Liver (tissue), 9 donors: ENCODE results near the gene CSH2. TPM values are rescaled to one million over a fixed set of nuclear protein-coding genes. Genes with fewer than 3 reads are reported as not detected.

Experiments
- DNase-seq: peaks from one replicate; pipeline ENCODE4 v3.0.0-alpha.2; 2017; ENCODE audit warnings: low spot score
- H3K27ac ChIP-seq, 2 donors: one replicate each; pipeline ENCODE4 v1.7.0; 2013; ENCODE audit warnings: inconsistent platforms in 2 of 2, low read length in 2 of 2, control low read depth in 1 of 2, low read depth in 1 of 2, mild to moderate bottlenecking in 1 of 2
- H3K27me3 ChIP-seq, 4 donors: one replicate each; pipeline versions ENCODE4 v1.6.1 to v1.7.0; 2013; ENCODE audit warnings: low read length in 3 of 4, inconsistent platforms in 1 of 4, mild to moderate bottlenecking in 1 of 4, moderate library complexity in 1 of 4; ENCODE audit not compliant: control insufficient read depth in 4 of 4, insufficient read depth in 4 of 4
- H3K36me3 ChIP-seq, 4 donors: one replicate each; pipeline versions ENCODE4 v1.6.1 to v1.7.0; 2013; ENCODE audit warnings: low read length in 3 of 4, mild to moderate bottlenecking in 3 of 4, low read depth in 1 of 4, moderate library complexity in 1 of 4; ENCODE audit not compliant: control insufficient read depth in 4 of 4, insufficient read depth in 3 of 4
- H3K4me1 ChIP-seq, 4 donors: one replicate each; pipeline versions ENCODE4 v1.6.1 to v1.7.0; 2013; ENCODE audit warnings: low read length in 3 of 4, mild to moderate bottlenecking in 3 of 4, moderate library complexity in 1 of 4; ENCODE audit not compliant: control insufficient read depth in 4 of 4, insufficient read depth in 4 of 4
- H3K4me3 ChIP-seq, 3 donors: one replicate each; pipeline versions ENCODE4 v1.6.1 to v1.7.0; 2013; ENCODE audit warnings: low read length in 3 of 3, control low read depth in 1 of 3, low read depth in 1 of 3, mild to moderate bottlenecking in 1 of 3
- H3K9ac ChIP-seq, 2 donors: one replicate each; pipeline ENCODE4 v1.7.0; 2013; ENCODE audit warnings: low read length in 2 of 2, mild to moderate bottlenecking in 2 of 2, moderate library complexity in 2 of 2, control low read depth in 1 of 2, low read depth in 1 of 2
- H3K9me3 ChIP-seq, 4 donors: one replicate each; pipeline versions ENCODE4 v1.6.1 to v1.7.0; 2013; ENCODE audit warnings: low read length in 3 of 4; ENCODE audit not compliant: control insufficient read depth in 4 of 4
- EGR1 ChIP-seq, 2 donors: IDR thresholded peaks; 2 replicates each; pipeline ENCODE4 v1.6.1; 2016 to 2018; ENCODE audit warnings: antibody characterized with exemption in 2 of 2, low read depth in 2 of 2
- FOXA1 ChIP-seq: IDR thresholded peaks from 2 replicates; pipeline ENCODE4 v1.6.1; 2016; ENCODE audit warnings: antibody characterized with exemption
- GABPA ChIP-seq, 2 donors: IDR thresholded peaks in 1 of 2; conservative IDR thresholded peaks in 1 of 2; 2 replicates each; pipeline ENCODE4 v1.6.1; 2016; ENCODE audit warnings: antibody characterized with exemption in 2 of 2, mild to moderate bottlenecking in 1 of 2, moderate library complexity in 1 of 2
- HNF4A ChIP-seq, 2 donors: conservative IDR thresholded peaks; 2 replicates each; pipeline ENCODE4 v1.6.1; 2016; ENCODE audit warnings: antibody characterized with exemption in 2 of 2, mild to moderate bottlenecking in 2 of 2
- HNF4G ChIP-seq: IDR thresholded peaks from 2 replicates; pipeline ENCODE4 v1.6.1; 2016; ENCODE audit warnings: antibody characterized with exemption
- JUND ChIP-seq, 2 donors: IDR thresholded peaks; 2 replicates each; pipeline ENCODE4 v1.6.1; 2016; ENCODE audit warnings: antibody characterized with exemption in 2 of 2
- MAX ChIP-seq: IDR thresholded peaks from 2 replicates; pipeline ENCODE4 v1.6.1; 2016; ENCODE audit warnings: antibody characterized with exemption
- NR2F2 ChIP-seq: IDR thresholded peaks from 2 replicates; pipeline ENCODE4 v1.6.1; 2016; ENCODE audit warnings: antibody characterized with exemption
- RAD21 ChIP-seq, 2 donors: IDR thresholded peaks; 2 replicates each; pipeline ENCODE4 v1.6.1; 2016; ENCODE audit warnings: antibody characterized with exemption in 2 of 2, mild to moderate bottlenecking in 2 of 2
- REST ChIP-seq: IDR thresholded peaks from 2 replicates; pipeline ENCODE4 v1.6.1; 2016; ENCODE audit warnings: antibody characterized with exemption, mild to moderate bottlenecking
- RXRA ChIP-seq, 2 donors: IDR thresholded peaks; 2 replicates each; pipeline ENCODE4 v1.6.1; 2017 to 2018; ENCODE audit warnings: antibody characterized with exemption in 2 of 2, mild to moderate bottlenecking in 1 of 2
- SP1 ChIP-seq: IDR thresholded peaks from 2 replicates; pipeline ENCODE4 v1.6.1; 2018; ENCODE audit warnings: antibody characterized with exemption, mild to moderate bottlenecking
- TAF1 ChIP-seq: conservative IDR thresholded peaks from 2 replicates; pipeline ENCODE4 v1.6.1; 2016; ENCODE audit warnings: antibody characterized with exemption, mild to moderate bottlenecking
- YY1 ChIP-seq: IDR thresholded peaks from 2 replicates; pipeline ENCODE4 v1.6.1; 2016; ENCODE audit warnings: antibody characterized with exemption, mild to moderate bottlenecking
- WGBS: extraction: QIAGEN DNeasy Blood & Tissue Kit; methylation state at CpG from one replicate; pipeline ENCODE4 v1.1.7; 2013; 5-methylcytosine and 5-hydroxymethylcytosine counted together
- polyA plus RNA-seq, 2 donors: library from polyadenylated mRNA; stranded (reverse) in 1 of 2; unstranded in 1 of 2; fragments of 200-250 nt in 1 of 2; fragments of >200 nt in 1 of 2; fragmentation: Nextera tagmentation in 1 of 2; extraction: Ambion mirVana in 1 of 2; gene quantifications; one replicate each; pipeline versions ENCODE4 v1.2.1 to v1.2.3, GENCODE V29; 2013 to 2015
- total RNA-seq, 2 donors: library from RNA; depleted of rRNA; stranded (reverse); fragments of >200 nt; gene quantifications; one replicate each; pipeline ENCODE4 v1.2.3, GENCODE V29; 2014
- TF ChIP-seq, protein P1 (sequence below): IDR thresholded peaks from 2 replicates; pipeline ENCODE4 v1.6.1; 2016; ENCODE audit warnings: antibody characterized with exemption
- TF ChIP-seq, protein P2 (sequence below): fragments of 150-350 bp; IDR thresholded peaks from 2 replicates; pipeline ENCODE4 v1.5.1; 2017; ENCODE audit warnings: improper control_type of control experiment, low read depth, low read length; ENCODE audit not compliant: missing input control
- TF ChIP-seq, protein P3 (sequence below): IDR thresholded peaks from 2 replicates; pipeline ENCODE4 v1.6.1; 2016; ENCODE audit warnings: antibody characterized with exemption
- donor health status: healthy.
- donor health status: healthy.
- donor health status: healthy.
- donor health status: healthy.
- donor health status: healthy.

CSH2 gene
- total and polyA plus RNA-seq, 4 donors: not detected

GRCh38 chr17:63914471-63914870, 41.0 kb upstream of the CSH2 start:
- Histone ChIP-seq H3K9ac (no peak overlapping the region), H3K27ac (no peak overlapping the region), H3K4me3 (no peak overlapping the region), H3K9me3 (no peaks in the 10 kb centered on the region), H3K36me3 (no peaks in the 10 kb centered on the region), H3K27me3 (no peaks in the 10 kb centered on the region), H3K4me1 (peaks cover 0 to 3% (median 0%) of the 10 kb centered on the region in 4 donors)
- WGBS: 95% methylated on average over 7 of the region's 7 CpGs
- DNase-seq: no peak
- TF ChIP-seq JUND (IDR thresholded peaks at IDR 0.05) (no peak), SP1 (no peak), YY1 (no peak), TAF1 (no peak), HNF4G (no peak), RAD21 (IDR thresholded peaks at IDR 0.05) (no peak), FOXA1 (no peak), REST (no peak), HNF4A (conservative IDR thresholded peaks at IDR 0.05) (no peak), GABPA (IDR thresholded peaks at IDR 0.05 in 1 of 2, conservative IDR thresholded peaks at IDR 0.05 in 1 of 2) (no peak), EGR1 (IDR thresholded peaks at IDR 0.05; ENCODE audit: low read depth in 2 of 2) (no peak), RXRA (IDR thresholded peaks at IDR 0.05) (no peak), MAX (no peak), NR2F2 (no peak)
- TF ChIP-seq, protein P1, sequence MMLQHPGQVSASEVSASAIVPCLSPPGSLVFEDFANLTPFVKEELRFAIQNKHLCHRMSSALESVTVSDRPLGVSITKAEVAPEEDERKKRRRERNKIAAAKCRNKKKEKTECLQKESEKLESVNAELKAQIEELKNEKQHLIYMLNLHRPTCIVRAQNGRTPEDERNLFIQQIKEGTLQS: no peak
- TF ChIP-seq, protein P2, sequence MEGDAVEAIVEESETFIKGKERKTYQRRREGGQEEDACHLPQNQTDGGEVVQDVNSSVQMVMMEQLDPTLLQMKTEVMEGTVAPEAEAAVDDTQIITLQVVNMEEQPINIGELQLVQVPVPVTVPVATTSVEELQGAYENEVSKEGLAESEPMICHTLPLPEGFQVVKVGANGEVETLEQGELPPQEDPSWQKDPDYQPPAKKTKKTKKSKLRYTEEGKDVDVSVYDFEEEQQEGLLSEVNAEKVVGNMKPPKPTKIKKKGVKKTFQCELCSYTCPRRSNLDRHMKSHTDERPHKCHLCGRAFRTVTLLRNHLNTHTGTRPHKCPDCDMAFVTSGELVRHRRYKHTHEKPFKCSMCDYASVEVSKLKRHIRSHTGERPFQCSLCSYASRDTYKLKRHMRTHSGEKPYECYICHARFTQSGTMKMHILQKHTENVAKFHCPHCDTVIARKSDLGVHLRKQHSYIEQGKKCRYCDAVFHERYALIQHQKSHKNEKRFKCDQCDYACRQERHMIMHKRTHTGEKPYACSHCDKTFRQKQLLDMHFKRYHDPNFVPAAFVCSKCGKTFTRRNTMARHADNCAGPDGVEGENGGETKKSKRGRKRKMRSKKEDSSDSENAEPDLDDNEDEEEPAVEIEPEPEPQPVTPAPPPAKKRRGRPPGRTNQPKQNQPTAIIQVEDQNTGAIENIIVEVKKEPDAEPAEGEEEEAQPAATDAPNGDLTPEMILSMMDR: no peak

GRCh38 chr17:63911657-63912100, 38.2 kb upstream of the CSH2 start:
- 40% methylated on average over 8 of the region's 8 CpGs for WGBS
- Histone ChIP-seq H3K27ac (no peak overlapping the region), H3K9ac (no peak overlapping the region), H3K4me3 (no peak overlapping the region), H3K4me1 (peaks cover 0 to 2% (median 0%) of the 10 kb centered on the region in 4 donors), H3K9me3 (no peaks in the 10 kb centered on the region), H3K36me3 (no peaks in the 10 kb centered on the region), H3K27me3 (no peaks in the 10 kb centered on the region)
- TF ChIP-seq, protein P2: peak; percentile 66
- TF ChIP-seq RAD21 (IDR thresholded peaks at IDR 0.05): peak; percentile 44 to 65
- TF ChIP-seq, protein P3, sequence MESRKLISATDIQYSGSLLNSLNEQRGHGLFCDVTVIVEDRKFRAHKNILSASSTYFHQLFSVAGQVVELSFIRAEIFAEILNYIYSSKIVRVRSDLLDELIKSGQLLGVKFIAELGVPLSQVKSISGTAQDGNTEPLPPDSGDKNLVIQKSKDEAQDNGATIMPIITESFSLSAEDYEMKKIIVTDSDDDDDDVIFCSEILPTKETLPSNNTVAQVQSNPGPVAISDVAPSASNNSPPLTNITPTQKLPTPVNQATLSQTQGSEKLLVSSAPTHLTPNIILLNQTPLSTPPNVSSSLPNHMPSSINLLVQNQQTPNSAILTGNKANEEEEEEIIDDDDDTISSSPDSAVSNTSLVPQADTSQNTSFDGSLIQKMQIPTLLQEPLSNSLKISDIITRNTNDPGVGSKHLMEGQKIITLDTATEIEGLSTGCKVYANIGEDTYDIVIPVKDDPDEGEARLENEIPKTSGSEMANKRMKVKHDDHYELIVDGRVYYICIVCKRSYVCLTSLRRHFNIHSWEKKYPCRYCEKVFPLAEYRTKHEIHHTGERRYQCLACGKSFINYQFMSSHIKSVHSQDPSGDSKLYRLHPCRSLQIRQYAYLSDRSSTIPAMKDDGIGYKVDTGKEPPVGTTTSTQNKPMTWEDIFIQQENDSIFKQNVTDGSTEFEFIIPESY: no peak
- DNase-seq: peak; percentile 72
